Activated CD8-positive, alpha-beta memory T cell treated with anti-CD3 and anti-CD28 coated beads, Interleukin-2, amount 50 U/mL, for 1 hour (primary cell): ENCODE results near the gene TRA2B.

Source experiments
- DNase-seq: peaks from one replicate; pipeline ENCODE4 v3.0.0-alpha.2; 2020; ENCODE audit errors: extremely low read depth

The TRA2B gene

GRCh38 chr3:185937689-185938374 lies at the start of gene TRA2B:
Gene TRA2B (minus strand): TSS chr3:185938014. CDS start chr3:185937860, 154 bp downstream.
- DNase-seq, result peak; percentile 97

- DNase-seq, result no peak
These were observed 48.5 kb upstream of the TRA2B start for GRCh38 chr3:185986198-185986777.

DNA sequence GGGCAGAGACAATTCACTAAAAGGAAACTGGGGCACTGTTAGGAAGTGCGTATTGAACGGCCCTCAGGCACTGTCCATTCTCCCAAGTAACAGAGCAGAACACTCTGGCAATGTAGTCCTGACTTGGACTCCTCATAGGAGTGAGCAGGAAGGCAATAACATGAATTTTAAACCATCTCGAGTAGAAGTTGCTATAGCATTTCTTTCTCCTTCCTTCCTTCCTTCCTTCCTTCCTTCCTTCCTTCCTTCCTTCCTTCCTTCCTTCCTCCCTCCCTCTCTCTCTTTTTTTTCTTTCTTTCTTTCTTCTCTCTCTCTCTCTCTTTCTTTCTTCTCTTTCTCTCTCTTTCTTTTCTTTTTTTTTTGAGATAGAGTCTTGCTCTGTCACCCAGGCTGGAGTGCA lies 46.4 kb upstream of the TRA2B start:
- no peak for DNase-seq

GRCh38 chr3:185983495-185984141 lies 45.8 kb upstream of the TRA2B start:
- peak; percentile 17 for DNase-seq

DNA sequence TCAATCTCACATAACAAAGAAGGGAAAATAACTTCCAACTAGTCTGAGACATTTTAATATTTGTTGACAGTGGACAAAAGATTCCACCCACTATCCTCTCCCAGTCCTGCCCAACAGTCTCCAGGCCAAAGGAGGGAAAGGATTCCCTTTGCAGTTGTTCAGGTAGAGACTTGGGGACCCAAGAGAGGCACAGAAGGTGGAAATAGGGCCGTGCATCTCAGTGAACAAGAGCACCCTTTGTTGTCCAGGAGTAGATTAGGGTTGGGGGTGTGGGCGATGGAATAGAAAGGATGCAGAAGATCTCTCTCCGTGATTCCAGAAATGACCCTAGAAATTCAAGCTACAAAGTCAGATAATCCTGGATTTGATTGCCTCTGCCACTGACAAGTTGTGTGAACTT lies 44.8 kb upstream of the TRA2B start:
- no peak for DNase-seq

DNA sequence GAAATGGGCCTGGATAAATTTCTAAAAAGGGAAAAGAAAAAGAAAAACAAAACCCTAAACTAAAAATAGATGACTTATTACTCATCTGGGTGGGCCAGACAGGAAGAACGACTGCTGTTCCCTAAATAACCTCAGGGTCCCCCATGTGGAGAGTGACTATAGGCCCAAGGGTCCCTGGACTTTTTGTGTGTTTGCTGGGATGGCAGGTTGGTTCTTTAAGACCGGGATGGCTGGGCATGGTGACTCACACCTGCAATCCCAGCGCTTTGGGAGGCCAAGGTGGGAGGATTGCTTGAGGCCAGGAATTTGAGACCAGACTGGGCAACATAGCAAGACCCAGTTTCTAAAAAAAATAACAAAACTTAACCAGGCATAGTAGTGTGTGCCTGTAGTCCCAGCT lies 43.8 kb upstream of the TRA2B start:
- DNase-seq, result no peak

DNA sequence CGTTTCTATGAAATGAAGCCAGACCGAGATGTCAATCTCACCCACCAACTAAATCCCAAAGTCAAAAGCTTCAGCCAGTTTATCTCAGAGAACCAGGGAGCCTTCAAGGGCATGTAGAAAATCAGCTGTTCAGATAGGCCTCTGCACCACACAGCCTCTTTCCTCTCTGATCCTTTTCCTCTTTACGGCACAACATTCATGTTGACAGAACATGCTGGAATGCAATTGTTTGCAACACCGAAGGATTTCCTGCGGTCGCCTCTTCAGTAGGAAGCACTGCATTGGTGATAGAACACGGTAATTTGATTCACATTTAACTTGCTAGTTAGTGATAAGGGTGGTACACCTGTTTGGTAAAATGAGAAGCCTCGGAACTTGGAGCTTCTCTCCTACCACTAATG lies 41.9 kb upstream of the TRA2B start:
- DNase-seq, result no peak

- no peak for DNase-seq
These were observed 40.7 kb upstream of the TRA2B start for GRCh38 chr3:185978516-185978915.

- no peak for DNase-seq
These were observed 39.8 kb upstream of the TRA2B start for GRCh38 chr3:185977679-185978040.

DNA sequence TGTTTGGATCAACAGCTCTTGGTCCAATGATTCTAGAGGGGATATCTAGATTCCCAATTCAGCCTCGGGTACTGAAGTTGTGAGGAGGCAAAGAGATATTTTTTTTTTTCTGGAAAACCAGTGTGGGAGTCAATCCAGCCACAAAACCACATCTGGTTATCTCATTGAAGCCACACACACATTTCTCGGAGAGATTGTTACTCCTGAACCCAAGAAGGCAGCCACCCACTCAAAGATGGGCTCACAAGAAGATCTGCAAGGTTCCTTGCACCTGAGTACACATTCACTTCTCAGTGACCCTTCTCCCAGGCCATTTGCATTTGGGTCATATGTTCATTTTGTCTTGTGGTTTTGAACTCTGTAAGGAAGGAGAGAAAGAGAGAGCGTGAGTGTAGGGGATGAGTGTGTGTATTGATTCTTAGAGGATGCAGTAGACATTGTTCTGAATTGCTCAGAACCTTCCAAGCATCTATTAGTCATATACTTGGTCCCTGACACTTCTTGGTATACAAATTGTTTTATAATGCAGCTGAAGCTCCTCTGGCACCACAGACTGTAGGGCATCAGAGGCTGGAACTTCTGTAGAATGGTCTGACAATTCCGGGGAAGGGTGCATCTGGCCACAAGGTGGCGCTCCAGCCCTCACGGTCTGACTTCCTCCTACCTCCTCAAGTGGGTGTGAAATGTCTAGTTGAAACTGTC lies 39.3 kb upstream of the TRA2B start:
- peak; percentile 27 for DNase-seq

GRCh38 chr3:185976100-185976499 lies 38.3 kb upstream of the TRA2B start:
- no peak for DNase-seq

DNA sequence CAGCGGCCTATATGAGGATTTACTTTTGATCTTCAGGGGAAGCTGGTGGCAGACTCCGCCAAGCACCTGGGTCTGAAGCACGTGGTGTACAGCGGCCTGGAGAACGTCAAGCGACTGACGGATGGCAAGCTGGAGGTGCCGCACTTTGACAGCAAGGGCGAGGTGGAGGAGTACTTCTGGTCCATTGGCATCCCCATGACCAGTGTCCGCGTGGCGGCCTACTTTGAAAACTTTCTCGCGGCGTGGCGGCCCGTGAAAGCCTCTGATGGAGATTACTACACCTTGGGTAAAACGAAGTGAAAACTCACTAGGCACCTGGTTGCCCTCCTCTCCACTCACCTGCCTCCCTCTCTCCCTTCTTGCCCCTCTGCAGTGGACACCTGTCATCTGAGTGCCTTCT lies 33.8 kb upstream of the TRA2B start:
- DNase-seq, result no peak

GRCh38 chr3:185968168-185968567 lies 30.4 kb upstream of the TRA2B start:
- DNase-seq, result no peak

DNA sequence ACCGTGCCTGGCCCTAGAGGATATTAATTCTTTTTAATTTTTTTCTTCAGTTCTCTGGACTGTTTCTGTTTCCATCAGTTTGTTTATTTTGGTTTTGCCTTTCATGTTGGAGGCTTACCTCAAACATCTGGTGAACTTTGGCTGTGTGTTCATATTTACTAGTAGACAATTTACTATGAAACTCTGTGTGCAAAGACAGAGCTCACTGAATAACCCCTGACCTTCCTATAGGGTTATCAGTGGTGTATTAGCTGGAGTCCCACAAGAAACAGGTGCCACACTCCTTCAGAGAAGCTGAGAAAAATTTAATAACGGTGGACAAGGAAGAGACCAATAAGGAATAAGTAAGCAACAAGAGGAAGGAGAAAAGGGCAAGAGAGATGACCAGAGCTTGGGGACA lies 28.8 kb upstream of the TRA2B start:
- DNase-seq, result no peak

- no peak for DNase-seq
These were observed 27.7 kb upstream of the TRA2B start for GRCh38 chr3:185965496-185965895.

DNA sequence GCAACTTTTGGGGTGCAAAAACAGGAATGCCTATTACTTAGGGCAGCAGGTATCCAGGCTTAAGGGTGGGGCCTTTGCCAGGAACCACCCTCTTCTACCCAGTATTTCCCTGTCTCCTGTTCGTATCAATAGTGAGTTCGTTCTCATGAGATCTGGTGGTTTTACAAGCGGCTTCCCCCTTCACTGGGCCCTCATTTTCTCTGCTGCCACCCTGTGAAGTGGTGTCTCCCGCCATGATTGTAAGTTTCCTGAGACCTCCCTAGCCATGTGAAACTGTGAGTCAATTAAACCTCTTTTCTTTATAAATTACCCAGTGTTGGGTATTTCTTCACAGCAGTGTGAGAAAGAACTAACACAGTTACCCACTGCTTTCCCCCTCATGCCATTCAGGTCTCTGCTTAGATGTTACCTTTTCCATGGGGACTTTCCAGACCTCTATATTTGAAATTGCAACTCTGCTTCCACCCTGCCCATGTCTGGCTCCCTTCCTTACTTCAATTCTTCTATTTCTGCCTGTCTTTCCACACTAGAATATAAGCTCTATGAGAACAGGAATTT lies 23.9 kb upstream of the TRA2B start:
- no peak for DNase-seq

- no peak for DNase-seq
These were observed 22.9 kb upstream of the TRA2B start for GRCh38 chr3:185960522-185961288.

GRCh38 chr3:185959609-185960521 lies 22.1 kb upstream of the TRA2B start:
- no peak for DNase-seq

DNA sequence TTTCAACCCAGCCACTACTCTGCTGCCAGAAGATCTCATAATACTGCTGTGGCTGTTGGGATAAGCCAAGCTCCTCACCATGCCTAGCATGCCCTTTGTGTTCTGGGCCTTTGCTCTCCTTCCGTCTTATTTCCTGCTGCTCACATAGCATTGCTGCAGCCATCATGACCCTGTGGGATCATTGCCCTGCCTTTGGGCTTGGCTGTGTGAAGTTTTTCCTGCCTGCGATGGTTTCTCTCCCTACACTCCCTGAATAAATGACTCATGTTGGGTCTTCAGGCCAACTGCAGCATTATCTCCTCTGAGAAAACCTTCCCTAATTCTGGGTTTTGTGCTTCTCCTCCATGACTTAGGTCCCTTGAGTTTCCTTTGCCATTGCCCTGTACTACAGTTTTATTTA lies 20.8 kb upstream of the TRA2B start:
- no peak for DNase-seq

DNA sequence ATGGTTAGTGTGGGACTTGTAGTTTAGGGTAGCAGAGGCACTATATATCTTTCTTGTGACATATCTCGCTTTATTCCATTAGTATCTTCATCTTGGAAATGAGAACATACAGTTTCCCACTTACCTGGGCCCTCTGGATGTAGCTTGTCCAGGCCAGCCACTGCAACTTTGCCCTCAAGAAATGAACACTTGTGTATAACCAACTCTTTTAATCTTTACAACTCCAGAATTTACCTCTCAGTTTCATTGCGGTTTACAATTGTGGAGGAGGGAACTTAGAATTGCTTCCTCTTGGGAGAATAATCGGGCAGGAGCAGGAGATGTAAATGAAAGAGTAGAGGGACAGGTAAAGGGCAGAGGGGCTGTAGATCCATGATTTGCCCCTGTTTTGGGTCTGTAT lies 18.4 kb upstream of the TRA2B start:
- DNase-seq, result no peak

DNA sequence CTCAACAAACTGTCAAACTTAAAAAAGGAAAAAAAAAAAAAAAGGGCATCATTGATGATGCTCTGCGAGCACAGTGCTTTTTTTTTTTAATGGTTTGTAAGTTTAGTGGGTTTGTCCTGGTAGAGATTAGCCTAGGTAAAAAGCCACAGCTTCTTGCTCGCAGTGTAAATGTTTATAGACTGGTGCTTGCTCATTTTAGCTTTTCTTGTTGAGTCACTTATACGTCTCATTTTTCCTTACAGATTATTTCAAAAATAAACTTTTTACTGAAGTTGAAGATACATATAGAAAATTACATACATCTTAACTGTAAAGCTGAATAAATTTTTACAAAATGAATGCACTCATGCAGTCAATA lies 16.5 kb upstream of the TRA2B start:
- DNase-seq, result no peak
